Glomerular visceral epithelial cell (primary cell): ENCODE results near the gene PFKFB4.
"Not testable (repeated sequence)": the region's sequence is repeated elsewhere in the genome, so short reads cannot be mapped to it uniquely, and the experiment has no call there.

Source experiments
- DNase-seq: peaks from one replicate; pipeline ENCODE4 v3.0.0-alpha.2; 2016; ENCODE audit errors: extremely low spot score

The PFKFB4 gene

DNA sequence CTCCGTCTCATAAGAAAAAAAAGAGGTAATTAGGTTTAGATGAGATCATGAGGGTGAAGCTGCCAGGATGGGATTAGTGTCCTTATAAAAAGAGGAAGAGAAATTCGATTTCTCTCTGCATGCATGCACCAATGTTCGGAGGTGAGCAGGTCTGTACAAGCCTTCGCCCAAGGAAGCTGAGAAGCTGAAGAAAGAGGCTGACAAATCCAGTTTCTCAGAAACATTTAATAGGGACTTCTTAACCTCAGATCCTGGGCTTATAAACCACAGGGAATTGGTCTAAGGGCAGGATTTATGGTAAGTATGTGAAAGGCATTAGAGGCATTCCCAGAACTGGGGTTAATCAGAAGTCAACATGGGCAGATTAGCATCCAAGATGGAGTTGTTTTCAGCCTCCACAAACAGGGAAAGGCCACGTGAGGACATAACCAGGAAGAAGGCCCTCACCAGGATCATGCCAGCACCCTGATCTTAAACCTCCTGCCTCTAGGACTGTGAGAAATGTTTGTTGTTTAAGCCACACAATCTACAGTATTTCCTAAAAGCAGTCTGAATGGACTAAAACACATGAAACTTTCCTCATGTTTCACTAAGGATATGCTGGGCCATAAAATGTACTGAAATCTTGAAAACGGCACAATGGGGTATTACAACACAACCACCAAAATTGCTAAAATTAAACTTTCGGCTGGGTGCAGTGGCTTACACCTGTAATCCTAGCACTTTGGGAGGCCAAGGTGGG is 64.0 kb downstream of the PFKFB4 start:
- DNase-seq, result no peak

- no peak for DNase-seq
These were observed 69.7 kb downstream of the PFKFB4 start for GRCh38 chr3:48486952-48487351.

DNA sequence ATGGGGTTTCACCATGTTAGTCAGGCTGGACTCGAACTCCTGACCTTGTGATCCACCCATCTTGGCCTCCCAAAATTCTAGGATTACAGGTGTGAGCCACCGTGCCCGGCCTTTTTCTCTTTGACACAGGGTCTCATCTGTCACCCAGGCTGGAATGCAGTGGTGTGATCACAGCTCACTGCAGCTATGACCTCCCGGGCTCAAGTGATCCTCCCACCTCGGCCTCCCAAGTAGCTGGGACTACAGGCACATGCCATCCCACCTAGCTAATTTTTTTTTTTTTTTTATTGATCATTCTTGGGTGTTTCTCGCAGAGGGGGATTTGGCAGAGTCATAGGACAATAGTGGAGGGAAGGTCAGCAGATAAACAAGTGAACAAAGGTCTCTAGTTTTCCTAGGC is 73.8 kb downstream of the PFKFB4 start:
- not testable (repeated sequence) for DNase-seq

DNA sequence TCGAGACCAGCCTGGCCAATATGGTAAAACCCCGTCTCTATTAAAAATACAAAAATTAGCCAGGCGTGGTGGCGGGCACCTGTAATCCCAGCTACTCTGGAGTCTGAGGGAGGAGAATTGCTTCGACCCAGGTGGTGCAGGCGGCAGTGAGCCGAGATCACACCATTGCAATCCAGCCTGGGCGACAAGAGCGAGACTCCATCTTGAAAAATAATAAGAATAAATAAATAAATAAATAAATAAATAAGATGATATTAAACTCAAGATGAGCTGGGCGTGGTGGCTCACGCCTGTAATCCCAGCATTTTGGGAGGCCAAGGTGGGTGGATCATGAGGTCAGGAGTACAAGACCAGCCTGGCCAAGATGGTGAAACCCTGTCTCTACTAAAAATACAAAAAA is 75.7 kb downstream of the PFKFB4 start:
- not testable (repeated sequence) for DNase-seq

- DNase-seq, result no peak
These were observed 77.7 kb downstream of the PFKFB4 start for GRCh38 chr3:48478626-48479555.

GRCh38 chr3:48477959-48478520 is 78.6 kb downstream of the PFKFB4 start:
- no peak for DNase-seq

DNA sequence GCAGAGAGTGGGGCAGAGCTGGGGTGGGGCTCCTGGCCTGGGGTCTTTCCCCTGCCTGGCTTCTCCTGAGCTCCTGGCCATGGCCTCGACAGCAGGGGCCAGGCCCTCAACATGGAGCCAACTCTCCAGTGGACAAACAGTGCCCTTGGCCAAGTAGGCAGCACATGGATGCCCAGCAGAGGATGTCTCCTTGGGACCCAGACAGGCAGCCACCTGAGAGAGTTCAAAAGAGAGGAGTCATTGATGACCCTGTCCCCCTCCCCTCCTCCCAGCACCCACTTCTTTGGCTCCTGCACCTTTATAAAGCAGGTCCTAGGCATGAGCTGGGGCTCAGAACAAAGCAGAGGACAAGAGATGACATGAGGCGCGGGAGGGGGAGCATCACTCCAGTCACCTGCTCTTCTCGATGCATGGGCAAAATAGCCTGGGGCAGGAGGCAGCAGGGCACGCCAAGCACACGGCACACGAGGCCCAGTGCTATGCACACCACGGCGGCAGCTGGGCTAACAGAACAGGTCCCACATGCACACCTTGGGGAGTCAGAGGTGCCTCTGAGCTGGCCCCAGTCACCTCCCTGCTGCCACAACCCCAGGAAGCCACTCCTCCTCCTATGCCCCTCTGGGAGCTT is 80.1 kb downstream of the PFKFB4 start:
- DNase-seq, result no peak

- no peak for DNase-seq
These were observed 81.4 kb downstream of the PFKFB4 start for GRCh38 chr3:48475188-48475587.

DNA sequence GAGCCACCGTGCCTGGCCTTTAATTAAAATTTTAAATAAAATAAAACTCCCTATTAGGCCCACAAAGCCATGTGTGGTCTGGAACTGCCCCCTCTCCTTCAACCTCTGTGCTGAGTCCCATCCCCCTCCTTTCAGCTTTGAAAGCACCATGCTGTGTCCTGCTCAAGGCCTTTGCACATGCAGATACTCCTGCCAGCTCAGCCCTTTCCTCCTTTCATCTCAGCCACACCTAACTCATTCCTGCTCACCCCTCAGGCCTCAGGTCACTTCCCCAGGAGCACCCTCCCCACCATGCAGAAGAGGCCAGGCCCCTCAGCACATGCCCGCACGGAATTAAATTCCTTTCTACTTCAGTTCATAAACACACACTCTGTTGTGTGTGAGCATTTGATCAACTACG is 82.0 kb downstream of the PFKFB4 start:
- no peak for DNase-seq

- DNase-seq, result not testable (repeated sequence)
These were observed 82.6 kb downstream of the PFKFB4 start for GRCh38 chr3:48474031-48474430.

- no peak for DNase-seq
These were observed 83.0 kb downstream of the PFKFB4 start for GRCh38 chr3:48473617-48473952.

DNA sequence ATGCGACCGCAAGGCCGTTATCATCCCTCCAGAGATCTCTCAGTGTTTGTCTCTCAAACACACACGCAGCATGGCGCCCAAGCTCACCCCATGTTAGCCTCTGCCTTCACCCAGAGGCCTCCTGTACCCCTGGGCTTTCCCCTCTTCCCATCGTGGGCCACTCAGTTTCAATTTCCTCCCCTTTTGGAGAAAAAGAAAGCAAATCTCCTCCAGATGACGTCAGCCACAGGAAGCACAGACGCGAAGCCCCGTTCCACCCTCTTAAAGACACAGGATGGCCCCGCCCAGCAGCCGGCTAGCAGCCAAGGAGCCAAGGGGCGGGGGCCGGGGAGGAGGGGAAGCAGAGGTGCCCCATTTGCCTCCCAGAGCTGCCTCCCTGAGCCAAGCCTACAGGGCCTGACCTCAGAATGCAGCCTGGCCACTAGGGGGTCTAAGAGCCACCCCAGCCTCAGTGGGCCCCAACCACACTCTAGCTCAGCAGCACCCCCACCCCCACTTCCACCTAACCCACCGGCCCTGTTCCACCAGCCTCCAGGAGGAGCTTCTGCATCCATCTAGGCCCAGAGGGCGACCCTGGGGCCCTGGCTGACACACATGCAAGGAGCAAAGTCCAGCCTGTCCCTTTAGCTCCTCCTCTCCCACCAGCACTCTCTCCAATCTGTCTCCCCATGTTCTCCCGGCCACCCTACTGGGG is 83.5 kb downstream of the PFKFB4 start:
- peak; percentile 95 for DNase-seq

DNA sequence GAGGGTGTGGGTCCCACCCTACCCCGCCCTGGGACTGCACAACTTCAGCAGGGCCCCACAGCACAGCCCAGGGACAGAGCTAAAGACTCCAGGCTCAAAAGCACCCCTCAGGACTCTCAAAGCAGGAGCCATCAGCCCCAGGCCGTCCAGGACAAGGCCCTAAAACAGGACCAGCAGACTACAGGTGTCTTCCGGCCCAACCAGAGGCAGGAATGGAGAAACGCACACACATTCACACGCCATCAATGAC is 84.0 kb downstream of the PFKFB4 start:
- DNase-seq, result no peak

- no peak for DNase-seq
These were observed 86.3 kb downstream of the PFKFB4 start for GRCh38 chr3:48470286-48470685.

DNA sequence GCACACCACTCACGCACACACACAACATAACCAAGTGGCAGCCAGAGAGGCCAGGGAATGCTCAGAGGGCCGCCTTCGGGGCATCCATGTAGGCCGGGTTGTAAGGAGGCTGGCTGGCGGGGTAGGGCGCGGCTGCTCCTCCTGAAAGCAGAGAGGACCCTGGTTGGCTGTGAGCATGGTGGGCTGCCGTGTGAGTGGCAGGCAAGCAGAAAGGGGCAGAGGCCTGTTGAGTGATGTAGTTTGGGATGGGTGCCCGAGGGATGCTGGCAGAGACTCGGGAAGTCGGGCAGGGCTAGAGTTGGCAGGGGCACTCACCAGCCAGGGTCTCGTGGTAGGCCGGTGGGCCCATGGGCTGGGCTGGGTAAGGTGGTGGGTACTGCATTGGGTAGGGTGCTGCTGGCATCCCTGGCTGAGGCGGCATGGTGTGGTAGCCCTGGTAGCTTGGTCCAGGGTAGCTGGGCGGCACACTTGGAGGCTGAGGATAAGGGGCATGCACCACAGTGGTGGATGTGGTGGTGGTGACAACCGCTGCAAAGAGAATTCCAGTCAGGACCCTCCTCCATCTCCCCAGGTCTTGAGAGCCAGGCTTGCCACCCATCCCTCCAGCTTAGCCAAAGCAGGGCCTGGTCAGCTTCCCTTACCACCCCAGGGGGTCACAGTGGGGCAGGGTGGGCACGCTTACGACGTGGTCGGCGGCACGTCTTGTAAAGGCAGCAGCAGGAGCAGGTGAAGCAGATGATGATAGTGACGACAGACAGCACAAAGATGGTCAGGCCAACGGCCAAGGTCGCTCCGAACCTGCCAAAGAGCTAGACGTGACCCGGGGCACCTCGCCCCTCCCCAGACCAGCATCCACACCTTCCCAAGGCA is 87.3 kb downstream of the PFKFB4 start:
- no peak for DNase-seq

DNA sequence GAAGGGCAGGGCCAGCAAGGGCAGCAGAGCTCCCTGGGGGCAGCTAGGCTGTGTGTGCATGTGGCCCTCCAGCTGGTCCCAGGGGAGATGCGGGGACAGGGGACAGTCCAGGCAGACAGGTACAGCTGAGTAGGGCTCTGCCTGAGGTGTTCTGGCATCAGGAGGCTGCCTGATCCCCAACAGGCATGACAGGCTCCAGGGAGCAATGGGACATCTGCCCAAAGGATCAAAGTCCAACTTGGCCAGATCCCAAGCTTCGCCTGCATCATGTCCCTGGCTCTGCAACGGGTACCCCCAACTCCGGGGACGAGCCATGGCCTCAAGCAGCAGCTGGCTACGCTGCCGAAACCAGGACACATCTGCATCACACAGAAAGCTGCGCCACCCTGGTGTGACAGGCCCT is 88.3 kb downstream of the PFKFB4 start:
- DNase-seq, result no peak
